RWPE1 (cell line): ENCODE data around the gene CCDC24.
A peak's percentile ranks its signal among the peaks of the same experiment; 100 is the strongest.

Source experiments
- CTCF ChIA-PET: fragments of 350-600 bp; sonication (Branson Sonifier 250); formaldehyde crosslinking; extraction: SDS; loops from one replicate; lab custom pipeline; 2021; lab: Yijun Ruan, JAX
- POLR2A ChIA-PET: fragments of 400-600 bp; formaldehyde crosslinking; extraction: SDS; loops from one replicate; lab custom pipeline; 2020; ENCODE audit warnings: antibody characterized with exemption; ENCODE audit not compliant: low non-redundant PET; lab: Yijun Ruan, JAX
- DNase-seq: peaks from one replicate; pipeline ENCODE4 v3.0.0; 2012; ENCODE audit warnings: low spot score
- H3K27ac ChIP-seq: fragments of 450-650 bp; 2 replicates; pipeline ENCODE4 v1.5.1; 2017
- TF ChIP-seq, protein P1 (sequence below): fragments of 450-650 bp; conservative IDR thresholded peaks from 2 replicates; pipeline ENCODE4 v1.5.1; 2017; ENCODE audit warnings: low read depth, mild to moderate bottlenecking

The CCDC24 gene

DNA sequence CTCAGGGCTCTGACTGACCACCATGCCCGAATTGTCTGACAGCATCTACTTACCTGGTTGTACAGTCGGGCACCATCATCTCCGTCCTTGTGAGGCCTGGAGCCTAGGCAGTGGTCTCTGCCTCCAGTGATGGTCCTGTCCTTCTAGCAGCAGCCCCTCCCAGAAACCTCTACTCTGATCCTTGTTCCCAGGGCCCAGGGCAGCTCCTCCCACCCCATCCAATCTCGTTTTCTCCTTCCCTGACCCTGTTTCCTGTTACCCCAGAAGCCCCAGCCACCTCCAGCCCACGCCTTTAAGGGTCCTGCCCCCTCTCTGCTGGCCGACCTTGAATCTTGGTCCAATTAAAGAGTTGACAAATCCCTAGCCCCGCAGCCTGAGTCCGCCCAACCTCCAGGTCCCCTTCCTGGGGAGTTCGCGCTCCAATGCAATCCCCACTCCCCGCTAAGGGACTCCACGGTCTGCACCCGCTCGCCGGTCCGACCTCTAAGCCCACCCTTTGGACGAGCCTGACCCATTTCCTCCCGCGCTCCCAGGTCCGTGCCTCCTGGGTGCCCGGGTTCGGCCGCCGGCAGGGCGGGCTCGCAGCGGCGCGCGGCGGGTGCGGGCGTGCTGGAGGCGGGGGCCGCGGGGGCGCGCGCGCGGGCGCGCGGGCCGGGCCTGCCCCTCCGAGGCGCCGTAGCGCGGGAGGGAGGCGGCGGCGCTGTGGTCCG lies 12.7 kb upstream of the CCDC24 start, which contains the start of gene B4GALT2:
Gene B4GALT2 (plus strand): TSS at position 660 of the 710 bp plus-strand sequence. CDS start 1,951 bp downstream, outside the sequence.
- peak within 1 kb of the TSS; percentile 94 for H3K27ac ChIP-seq
- POLR2A ChIA-PET, result no interaction called here
- CTCF ChIA-PET, result no interaction called here
- peak; percentile 64 for DNase-seq
- TF ChIP-seq, protein P1, sequence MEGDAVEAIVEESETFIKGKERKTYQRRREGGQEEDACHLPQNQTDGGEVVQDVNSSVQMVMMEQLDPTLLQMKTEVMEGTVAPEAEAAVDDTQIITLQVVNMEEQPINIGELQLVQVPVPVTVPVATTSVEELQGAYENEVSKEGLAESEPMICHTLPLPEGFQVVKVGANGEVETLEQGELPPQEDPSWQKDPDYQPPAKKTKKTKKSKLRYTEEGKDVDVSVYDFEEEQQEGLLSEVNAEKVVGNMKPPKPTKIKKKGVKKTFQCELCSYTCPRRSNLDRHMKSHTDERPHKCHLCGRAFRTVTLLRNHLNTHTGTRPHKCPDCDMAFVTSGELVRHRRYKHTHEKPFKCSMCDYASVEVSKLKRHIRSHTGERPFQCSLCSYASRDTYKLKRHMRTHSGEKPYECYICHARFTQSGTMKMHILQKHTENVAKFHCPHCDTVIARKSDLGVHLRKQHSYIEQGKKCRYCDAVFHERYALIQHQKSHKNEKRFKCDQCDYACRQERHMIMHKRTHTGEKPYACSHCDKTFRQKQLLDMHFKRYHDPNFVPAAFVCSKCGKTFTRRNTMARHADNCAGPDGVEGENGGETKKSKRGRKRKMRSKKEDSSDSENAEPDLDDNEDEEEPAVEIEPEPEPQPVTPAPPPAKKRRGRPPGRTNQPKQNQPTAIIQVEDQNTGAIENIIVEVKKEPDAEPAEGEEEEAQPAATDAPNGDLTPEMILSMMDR, result no peak

DNA sequence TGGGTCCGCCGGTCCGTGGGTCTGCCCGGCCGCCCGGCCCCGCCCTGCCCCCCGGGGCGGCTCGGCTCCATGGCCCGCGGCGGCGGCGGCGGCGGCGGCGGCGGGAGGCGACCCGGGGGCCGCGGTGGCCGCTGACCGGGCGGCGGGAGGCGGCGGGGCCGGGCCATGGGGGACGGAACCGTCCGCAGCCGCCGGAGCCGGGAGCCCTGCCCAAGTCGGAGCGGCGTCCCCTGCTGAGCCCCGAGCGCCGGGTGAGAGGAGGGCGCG lies 12.2 kb upstream of the CCDC24 start:
- ChIA-PET POLR2A (no interaction called here), CTCF (no interaction called here)
- peak overlapping the region; percentile 94 for H3K27ac ChIP-seq
- no peak for DNase-seq
- TF ChIP-seq, protein P1, result no peak

DNA sequence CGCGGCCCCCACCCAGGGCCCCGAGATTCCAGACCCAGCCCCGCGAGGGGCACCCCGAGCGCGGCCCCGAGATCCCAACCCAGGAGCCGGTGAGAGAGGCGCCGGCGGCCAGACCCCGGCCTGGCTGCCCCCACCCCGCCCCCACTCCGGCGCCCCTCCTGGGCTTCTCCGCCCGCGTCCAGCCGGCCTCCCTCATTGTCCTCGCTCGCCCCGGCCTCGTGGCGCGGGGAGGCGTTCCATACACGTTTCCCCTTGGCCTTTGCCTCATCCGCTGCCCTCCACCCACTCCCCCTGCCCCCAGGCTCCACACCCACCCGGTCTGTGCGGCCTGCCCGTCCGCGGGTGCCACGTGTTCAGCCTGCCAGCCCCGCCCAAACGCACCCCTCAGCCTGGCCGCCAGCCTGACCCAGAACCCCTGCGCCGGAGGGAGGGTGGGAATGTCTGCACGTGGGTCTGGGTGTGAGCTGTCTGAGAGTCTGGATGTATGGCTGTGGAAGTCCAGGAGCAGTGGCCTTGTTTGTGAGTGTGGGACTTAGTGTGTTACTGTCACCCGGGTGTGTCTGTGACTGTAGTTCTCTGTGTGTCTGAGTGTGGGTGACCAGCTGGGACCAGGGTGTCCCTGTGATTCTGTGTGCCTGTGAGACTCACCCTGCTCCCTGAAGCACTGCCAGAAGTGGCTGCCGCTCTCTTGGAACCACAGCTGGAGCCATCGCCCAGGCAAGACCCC lies 11.7 kb upstream of the CCDC24 start:
- TF ChIP-seq, protein P1, result no peak
- ChIA-PET POLR2A (interaction anchor here (0.6 kb wide), 1 partner anchor 10 kb away, joined by 3 read pairs; no protein-coding TSS in a partner anchor), CTCF (interaction anchor here (1.0 kb wide), 1 partner anchor 9 kb away, joined by 3 read pairs; no protein-coding TSS in a partner anchor)
- peak overlapping the region; percentile 94 for H3K27ac ChIP-seq
- peak; percentile 62 for DNase-seq

DNA sequence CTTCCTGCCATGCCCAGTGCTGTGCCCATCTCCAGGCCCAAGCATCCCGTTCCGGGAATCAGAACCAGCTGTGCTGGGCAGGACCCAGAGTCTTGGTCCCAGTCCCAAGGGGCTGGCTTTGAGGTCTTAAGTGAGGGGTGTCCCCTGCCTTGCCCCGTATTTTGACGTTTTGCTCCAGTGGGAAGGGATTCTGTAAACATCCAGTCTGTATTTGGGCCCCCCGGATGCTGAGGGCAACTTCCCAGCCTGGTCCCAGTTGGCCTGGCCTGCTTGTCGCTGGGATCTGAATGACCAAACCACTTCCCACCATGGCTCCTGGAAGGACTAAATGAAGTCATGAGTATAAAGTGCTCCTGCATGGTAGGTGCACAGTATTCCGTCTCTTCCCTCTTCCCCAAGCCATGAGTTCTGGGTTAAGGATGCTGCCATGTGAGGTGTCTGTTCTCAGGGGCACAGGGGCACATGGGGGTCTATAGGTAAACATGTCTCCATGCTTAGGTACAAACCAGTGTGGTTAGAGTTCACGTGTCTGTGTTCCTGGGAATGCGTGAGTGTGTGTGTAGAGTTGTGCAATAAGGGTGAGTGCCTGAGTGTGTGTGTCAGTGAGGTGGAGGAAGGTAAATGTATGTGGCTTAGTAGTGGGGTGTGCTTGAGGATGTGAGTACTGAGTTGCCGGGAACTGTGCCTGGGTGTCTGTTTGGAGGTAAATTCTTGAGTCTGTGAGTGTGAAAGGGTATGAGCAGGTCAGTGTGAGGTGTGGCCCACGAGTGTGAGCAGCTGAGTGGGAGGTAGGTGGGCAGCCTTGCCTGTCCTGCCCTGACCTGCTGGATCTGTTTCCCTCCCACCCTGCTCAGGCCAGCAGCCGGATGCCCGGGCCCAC lies 10.9 kb upstream of the CCDC24 start:
- ChIA-PET POLR2A (interaction anchor here (0.6 kb wide), 1 partner anchor 9 kb away, joined by 3 read pairs; no protein-coding TSS in a partner anchor), CTCF (interaction anchor here (1.0 kb wide), 1 partner anchor 10 kb away, joined by 3 read pairs; no protein-coding TSS in a partner anchor)
- DNase-seq, result peak; percentile 64
- TF ChIP-seq, protein P1, result no peak
- peak overlapping the region; percentile 94 for H3K27ac ChIP-seq

DNA sequence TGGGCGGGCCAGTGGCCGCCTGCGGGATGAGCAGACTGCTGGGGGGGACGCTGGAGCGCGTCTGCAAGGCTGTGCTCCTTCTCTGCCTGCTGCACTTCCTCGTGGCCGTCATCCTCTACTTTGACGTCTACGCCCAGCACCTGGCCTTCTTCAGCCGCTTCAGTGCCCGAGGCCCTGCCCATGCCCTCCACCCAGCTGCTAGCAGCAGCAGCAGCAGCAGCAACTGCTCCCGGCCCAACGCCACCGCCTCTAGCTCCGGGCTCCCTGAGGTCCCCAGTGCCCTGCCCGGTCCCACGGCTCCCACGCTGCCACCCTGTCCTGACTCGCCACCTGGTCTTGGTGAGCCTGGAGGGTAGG lies 10.3 kb upstream of the CCDC24 start:
- peak overlapping the region; percentile 94 for H3K27ac ChIP-seq
- ChIA-PET CTCF (no interaction called here), POLR2A (no interaction called here)
- DNase-seq, result peak; percentile 38
- TF ChIP-seq, protein P1, result no peak

DNA sequence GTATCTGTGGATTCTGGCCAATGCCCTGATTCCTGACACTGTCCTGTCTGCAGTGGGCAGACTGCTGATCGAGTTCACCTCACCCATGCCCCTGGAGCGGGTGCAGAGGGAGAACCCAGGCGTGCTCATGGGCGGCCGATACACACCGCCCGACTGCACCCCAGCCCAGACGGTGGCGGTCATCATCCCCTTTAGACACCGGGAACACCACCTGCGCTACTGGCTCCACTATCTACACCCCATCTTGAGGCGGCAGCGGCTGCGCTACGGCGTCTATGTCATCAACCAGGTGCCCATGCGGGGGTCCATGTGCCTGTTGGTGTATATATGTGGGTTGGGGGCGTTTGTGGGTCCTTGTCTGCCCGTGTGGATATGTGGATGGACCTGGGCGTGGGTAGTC lies 9.8 kb upstream of the CCDC24 start:
- DNase-seq, result no peak
- TF ChIP-seq, protein P1, result no peak
- CTCF ChIA-PET, result no interaction called here
- H3K27ac ChIP-seq, result peak overlapping the region; percentile 94
- POLR2A ChIA-PET, result no interaction called here
